Peyer's patch (tissue), 4 donors: ENCODE measurements around the gene POLA1. TPM values are rescaled to one million over a fixed set of nuclear protein-coding genes. Genes with fewer than 3 reads are reported as not detected.
"Not testable (repeated sequence)": the region's sequence is repeated elsewhere in the genome, so short reads cannot be mapped to it uniquely, and the experiment has no call there.

ENCODE experiments used
- DNase-seq, 3 donors: peaks; one replicate each; pipeline ENCODE4 v3.0.0-alpha.2; 2017 to 2019
- H3K27ac ChIP-seq, 4 donors: fragments of 200-600 bp; sonication (generic); one replicate each; pipeline ENCODE4 v1.5.1; 2016 to 2019
- H3K27me3 ChIP-seq, 2 donors: fragments of 200-600 bp; sonication (generic); one replicate each; pipeline ENCODE4 v1.5.1; 2019
- H3K36me3 ChIP-seq, 3 donors: fragments of 200-600 bp; sonication (generic); one replicate each; pipeline ENCODE4 v1.5.1; 2016 to 2019
- H3K4me1 ChIP-seq, 4 donors: fragments of 200-600 bp; sonication (generic); one replicate each; pipeline ENCODE4 v1.5.1; 2016 to 2019
- H3K4me3 ChIP-seq, 4 donors: fragments of 200-600 bp; sonication (generic); 1 replicate in 3 of 4; 2 replicates in 1 of 4; pipeline ENCODE4 v1.5.1; 2016 to 2019; ENCODE audit warnings: mild to moderate bottlenecking in 1 of 4
- H3K9me3 ChIP-seq, 4 donors: fragments of 200-600 bp; sonication (generic); one replicate each; pipeline ENCODE4 v1.5.1; 2016 to 2019; ENCODE audit warnings: mild to moderate bottlenecking in 1 of 4
- POLR2A ChIP-seq, 2 donors: fragments of 450-650 bp; IDR thresholded peaks; one replicate each; pipeline ENCODE4 v1.5.1; 2017; ENCODE audit warnings: antibody characterized with exemption in 2 of 2, mild to moderate bottlenecking in 2 of 2, moderate library complexity in 2 of 2
- total RNA-seq, 4 donors: library from RNA; depleted of rRNA; stranded (reverse); fragments of >200 nt; gene quantifications; one replicate each; pipeline ENCODE4 v1.1.0, GENCODE V29; 2016
- TF ChIP-seq, protein P1 (sequence below), 6 experiments: fragments of 450-650 bp in 4 of 6; fragments of 200-600 bp in 2 of 6; sonication (generic) in 1 of 6; IDR thresholded peaks; one replicate each; pipeline ENCODE4 v1.5.1; 2017 to 2019; ENCODE audit warnings: antibody characterized with exemption in 6 of 6, mild to moderate bottlenecking in 3 of 6, moderate library complexity in 1 of 6

The POLA1 gene
- total RNA-seq, 4 donors from 2014 or later = 5.3 to 51.2 (median 9.5) TPM

DNA sequence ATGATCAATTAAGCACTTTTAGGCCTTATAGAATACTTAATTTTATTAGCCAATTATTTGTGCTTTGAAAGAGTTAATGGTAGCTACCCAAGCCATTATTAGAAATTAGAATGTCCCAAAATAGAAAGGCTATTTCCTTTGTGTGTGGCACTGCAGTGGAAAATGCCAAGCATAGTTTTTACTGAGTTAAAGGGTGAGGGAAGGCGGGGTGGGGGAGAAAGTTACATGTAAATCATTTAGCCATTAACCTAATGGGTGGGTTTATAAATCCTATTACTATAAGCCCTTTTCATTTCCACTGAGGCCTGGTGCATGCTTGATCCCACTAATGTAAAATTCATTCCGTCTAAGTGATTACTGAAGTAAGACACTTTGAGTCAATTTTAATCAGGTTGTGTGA is 105.8 kb downstream of the POLA1 start:
- Histone ChIP-seq H3K27me3 (no peaks in the 10 kb centered on the region), H3K4me3 (no peak overlapping the region), H3K4me1 (no peaks in the 10 kb centered on the region), H3K36me3 (no peaks in the 10 kb centered on the region), H3K9me3 (no peaks in the 10 kb centered on the region), H3K27ac (no peak overlapping the region)
- DNase-seq = no peak
- TF ChIP-seq, protein P1, sequence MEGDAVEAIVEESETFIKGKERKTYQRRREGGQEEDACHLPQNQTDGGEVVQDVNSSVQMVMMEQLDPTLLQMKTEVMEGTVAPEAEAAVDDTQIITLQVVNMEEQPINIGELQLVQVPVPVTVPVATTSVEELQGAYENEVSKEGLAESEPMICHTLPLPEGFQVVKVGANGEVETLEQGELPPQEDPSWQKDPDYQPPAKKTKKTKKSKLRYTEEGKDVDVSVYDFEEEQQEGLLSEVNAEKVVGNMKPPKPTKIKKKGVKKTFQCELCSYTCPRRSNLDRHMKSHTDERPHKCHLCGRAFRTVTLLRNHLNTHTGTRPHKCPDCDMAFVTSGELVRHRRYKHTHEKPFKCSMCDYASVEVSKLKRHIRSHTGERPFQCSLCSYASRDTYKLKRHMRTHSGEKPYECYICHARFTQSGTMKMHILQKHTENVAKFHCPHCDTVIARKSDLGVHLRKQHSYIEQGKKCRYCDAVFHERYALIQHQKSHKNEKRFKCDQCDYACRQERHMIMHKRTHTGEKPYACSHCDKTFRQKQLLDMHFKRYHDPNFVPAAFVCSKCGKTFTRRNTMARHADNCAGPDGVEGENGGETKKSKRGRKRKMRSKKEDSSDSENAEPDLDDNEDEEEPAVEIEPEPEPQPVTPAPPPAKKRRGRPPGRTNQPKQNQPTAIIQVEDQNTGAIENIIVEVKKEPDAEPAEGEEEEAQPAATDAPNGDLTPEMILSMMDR (IDR thresholded peaks at IDR 0.05) = no peak
- TF ChIP-seq POLR2A (IDR thresholded peaks at IDR 0.05) = no peak

DNA sequence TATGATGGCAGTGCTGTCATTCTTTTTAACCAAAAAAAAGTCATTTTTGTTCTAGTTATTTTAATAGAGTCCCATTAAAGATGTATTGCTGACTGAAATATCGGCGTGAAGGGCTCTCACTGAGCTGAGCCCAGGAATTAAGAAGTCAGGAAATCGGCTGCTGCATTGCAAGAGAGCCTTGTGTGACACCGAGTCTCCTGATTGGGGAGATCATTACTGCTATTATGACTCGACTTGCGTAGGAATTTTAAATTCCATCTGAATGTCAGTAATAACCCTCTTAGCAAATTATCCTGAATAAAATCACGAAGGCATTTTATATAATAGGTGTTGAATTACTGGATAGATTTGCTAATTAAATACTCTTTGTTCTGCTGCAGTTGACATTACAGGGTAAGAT is 111.5 kb downstream of the POLA1 start:
- H3K4me3 ChIP-seq = no peak overlapping the region
- TF ChIP-seq POLR2A (IDR thresholded peaks at IDR 0.05) = no peak
- TF ChIP-seq, protein P1 (IDR thresholded peaks at IDR 0.05) = no peak
- H3K27me3 ChIP-seq = no peaks in the 10 kb centered on the region
- H3K27ac ChIP-seq = no peak overlapping the region
- no peaks in the 10 kb centered on the region for H3K4me1 ChIP-seq
- no peaks in the 10 kb centered on the region for H3K36me3 ChIP-seq
- no peaks in the 10 kb centered on the region for H3K9me3 ChIP-seq
- no peak for DNase-seq

DNA sequence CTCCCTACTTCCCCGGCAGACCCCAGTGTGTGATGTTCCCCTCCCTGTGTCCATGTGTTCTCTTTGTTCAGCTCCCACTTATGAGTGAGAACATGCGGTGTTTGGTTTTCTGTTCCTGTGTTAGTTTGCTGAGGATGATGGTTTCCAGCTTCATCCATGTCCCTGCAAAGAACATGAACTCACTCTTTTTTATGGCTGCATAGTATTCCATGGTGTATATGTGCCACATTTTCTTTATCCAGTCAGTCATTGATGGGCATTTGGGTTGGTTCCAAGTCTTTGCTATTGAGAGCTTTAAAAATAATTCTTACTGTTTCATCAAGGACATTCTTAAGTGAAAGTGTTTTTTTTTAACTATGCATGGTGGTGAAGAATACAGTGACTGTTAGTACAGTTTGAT is 126.1 kb downstream of the POLA1 start:
- H3K27me3 ChIP-seq, H3K36me3 ChIP-seq, DNase-seq, H3K9me3 ChIP-seq, H3K4me1 ChIP-seq, H3K27ac ChIP-seq, H3K4me3 ChIP-seq: not testable (repeated sequence)

DNA sequence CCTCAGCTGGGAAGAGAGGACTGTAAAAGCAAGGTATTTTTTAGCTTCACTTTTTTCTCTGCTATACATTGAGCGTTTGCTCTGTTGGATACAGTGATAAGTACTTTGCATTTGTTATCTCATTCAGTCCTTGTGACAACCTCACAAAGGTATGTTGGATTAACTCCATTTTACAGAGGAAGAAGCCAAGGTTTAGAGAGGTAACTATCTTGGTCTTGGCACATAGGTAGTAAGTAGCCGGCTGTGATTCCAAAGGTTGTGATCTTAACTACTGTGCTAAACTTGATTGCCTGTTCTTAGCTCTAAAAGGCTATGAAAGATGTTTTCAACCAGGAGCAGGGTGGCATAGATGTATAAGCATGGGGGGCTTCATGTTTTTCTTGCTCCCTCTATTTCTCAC is 134.4 kb downstream of the POLA1 start:
- TF ChIP-seq, protein P1 (IDR thresholded peaks at IDR 0.05) = no peak
- no peak for TF ChIP-seq POLR2A (IDR thresholded peaks at IDR 0.05)
- DNase-seq = no peak
- H3K27ac ChIP-seq = no peak overlapping the region
- no peaks in the 10 kb centered on the region for H3K27me3 ChIP-seq
- H3K9me3 ChIP-seq = no peaks in the 10 kb centered on the region
- no peak overlapping the region for H3K4me3 ChIP-seq
- H3K4me1 ChIP-seq = no peaks in the 10 kb centered on the region
- peaks cover 0 to 7% (median 0%) of the 10 kb centered on the region in 3 donors for H3K36me3 ChIP-seq

DNA sequence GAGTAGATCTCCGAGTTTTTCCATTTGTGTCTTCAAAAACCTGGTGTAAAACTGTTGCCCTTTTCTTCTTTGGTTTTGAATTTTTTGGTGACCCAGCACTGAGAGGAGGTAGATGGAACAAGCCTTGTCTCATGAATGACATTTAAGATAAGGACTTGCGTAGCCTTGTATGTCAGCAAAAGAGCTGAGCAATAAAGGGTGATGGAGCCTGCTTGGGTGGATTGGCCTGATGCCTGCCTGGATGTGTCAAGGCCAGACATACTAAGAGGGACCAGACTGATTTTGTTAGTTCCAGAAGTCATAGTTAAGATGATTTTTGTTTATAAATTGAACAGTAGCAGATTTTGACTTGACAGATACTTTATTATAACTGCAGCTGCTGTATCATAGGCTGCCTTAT is 134.9 kb downstream of the POLA1 start:
- Histone ChIP-seq H3K4me3 (no peak overlapping the region), H3K27me3 (no peaks in the 10 kb centered on the region)
- TF ChIP-seq, protein P1 (IDR thresholded peaks at IDR 0.05) = no peak
- TF ChIP-seq POLR2A (IDR thresholded peaks at IDR 0.05) = no peak

DNA sequence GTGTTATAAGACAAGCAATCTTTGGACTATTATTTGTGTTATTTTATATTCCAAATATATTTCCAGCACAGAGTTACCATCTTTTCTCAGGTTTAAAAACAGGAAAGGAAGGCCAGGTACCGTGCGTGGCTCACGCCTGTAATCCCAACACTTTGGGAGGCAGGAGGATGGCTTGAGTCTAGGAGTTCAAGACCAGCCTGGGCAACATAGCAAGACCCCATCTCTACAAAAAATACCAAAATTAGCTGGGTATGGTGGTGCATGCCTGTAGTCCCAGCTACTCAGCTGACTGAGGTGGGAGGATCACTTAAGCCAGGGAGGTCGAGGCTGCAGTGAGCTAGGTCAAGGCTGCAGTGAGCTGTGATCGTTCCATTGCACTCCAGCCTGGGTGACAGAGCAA is 140.0 kb downstream of the POLA1 start:
- no peak overlapping the region for H3K4me3 ChIP-seq
- H3K36me3 ChIP-seq = no peaks in the 10 kb centered on the region
- no peaks in the 10 kb centered on the region for H3K4me1 ChIP-seq
- no peaks in the 10 kb centered on the region for H3K27me3 ChIP-seq
- no peak for TF ChIP-seq POLR2A (IDR thresholded peaks at IDR 0.05)
- TF ChIP-seq, protein P1 (IDR thresholded peaks at IDR 0.05) = no peak
- no peak for DNase-seq
- no peak overlapping the region for H3K27ac ChIP-seq
- H3K9me3 ChIP-seq = no peaks in the 10 kb centered on the region

More for the DNA sequence above, 134.9 kb downstream of the POLA1 start:
- no peaks in the 10 kb centered on the region for H3K4me1 ChIP-seq
- H3K27ac ChIP-seq = no peak overlapping the region
- H3K9me3 ChIP-seq = no peaks in the 10 kb centered on the region
- no peak for DNase-seq
- H3K36me3 ChIP-seq = peaks cover 0 to 7% (median 0%) of the 10 kb centered on the region in 3 donors
